PC-9 (cell line): Measurements from ENCODE around the gene TSHZ2. TPM values are rescaled to one million over a fixed set of nuclear protein-coding genes. Genes with fewer than 3 reads are reported as not detected.

ENCODE experiments used
- BruUV-seq: library from RNA; stranded (reverse); fragments of 400-500 nt; replicated peaks from 2 replicates; lab custom pipeline; 2021; lab: Mats Ljungman, UMichigan
- CTCF ChIA-PET: fragments of 300-600 bp; sonication (Branson Sonifier 250); formaldehyde crosslinking; loops from one replicate; lab custom pipeline; 2022; ENCODE audit warnings: antibody characterized with exemption; lab: Charles Lee
- POLR2A ChIA-PET: fragments of 300-600 bp; sonication (Branson Sonifier 250); formaldehyde crosslinking; loops from one replicate; lab custom pipeline; 2022; ENCODE audit warnings: antibody characterized with exemption; ENCODE audit not compliant: unreplicated experiment; lab: Charles Lee
- DNase-seq, 2 experiments: peaks; one replicate each; pipeline versions ENCODE4 v3.0.0 to v3.0.0-alpha.2; 2015 to 2022; ENCODE audit warnings: mixed read lengths in 1 of 2
- H2AFZ ChIP-seq: fragments of 200-600 bp; sonication (generic); 2 replicates; pipeline ENCODE4 v1.8.1; 2017; ENCODE audit warnings: antibody characterized with exemption
- H3F3A ChIP-seq: fragments of 200-600 bp; sonication (generic); 2 replicates; pipeline ENCODE4 v1.8.1; 2017; ENCODE audit warnings: antibody characterized with exemption, mild to moderate bottlenecking, low read depth; ENCODE audit not compliant: insufficient read depth
- H3K27ac ChIP-seq: fragments of 200-600 bp; sonication (generic); 2 replicates; pipeline ENCODE4 v1.6.1; 2016; ENCODE audit warnings: mixed run types
- H3K27me3 ChIP-seq: fragments of 200-600 bp; sonication (generic); 2 replicates; pipeline ENCODE4 v1.6.1; 2016; ENCODE audit warnings: low read depth, mixed run types; ENCODE audit not compliant: insufficient read depth
- H3K36me3 ChIP-seq: fragments of 200-600 bp; sonication (generic); 2 replicates; pipeline ENCODE4 v1.6.1; 2016; ENCODE audit warnings: low read depth, mixed run types
- H3K4me1 ChIP-seq: fragments of 200-600 bp; sonication (generic); replicated peaks from 2 replicates; pipeline ENCODE4 v1.6.1; 2016; ENCODE audit warnings: mixed run types; ENCODE audit not compliant: insufficient read depth
- H3K4me2 ChIP-seq: fragments of 200-600 bp; sonication (generic); 2 replicates; pipeline ENCODE4 v1.6.1; 2017; ENCODE audit warnings: mixed run types
- H3K4me3 ChIP-seq: fragments of 200-600 bp; sonication (generic); 2 replicates; pipeline ENCODE4 v1.6.1; 2016; ENCODE audit warnings: mixed run types
- H3K79me2 ChIP-seq: fragments of 200-600 bp; sonication (generic); 2 replicates; pipeline ENCODE4 v1.6.1; 2017; ENCODE audit warnings: low read depth, mixed run types
- H3K9me2 ChIP-seq: fragments of 200-600 bp; sonication (generic); 2 replicates; pipeline ENCODE4 v1.8.1; 2017; ENCODE audit warnings: mild to moderate bottlenecking; ENCODE audit not compliant: insufficient read depth
- H3K9me3 ChIP-seq: fragments of 200-600 bp; sonication (generic); 2 replicates; pipeline ENCODE4 v1.8.1; 2016; ENCODE audit warnings: low read depth; ENCODE audit not compliant: insufficient read depth
- H4K20me1 ChIP-seq: fragments of 200-600 bp; sonication (generic); 2 replicates; pipeline ENCODE4 v1.8.1; 2017; ENCODE audit not compliant: insufficient read depth
- CTCF ChIP-seq: fragments of 200-600 bp; sonication (generic); conservative IDR thresholded peaks from 2 replicates; pipeline ENCODE4 v1.6.1; 2017; ENCODE audit warnings: mixed run types, antibody characterized with exemption, mild to moderate bottlenecking, moderate library complexity
- EZH2 ChIP-seq: fragments of 200-600 bp; sonication (generic); IDR thresholded peaks from 2 replicates; pipeline ENCODE4 v1.8.0; 2017; ENCODE audit warnings: antibody characterized with exemption, low read depth
- intact Hi-C: fragments of 100-400 bp; cut with micrococcal nuclease; formaldehyde crosslinking; loops from one replicate; pipeline ENCODE4 v1.10.0; 2022; ENCODE audit not compliant: unreplicated experiment
- total RNA-seq: library from RNA; stranded (reverse); gene quantifications from 2 replicates; pipeline ENCODE4 v1.2.3, GENCODE V29; 2021

Gene TSHZ2
- total RNA-seq, 1 experiment from 2014 or later, result not detected

GRCh38 chr20:53032046-53032445 lies 59.9 kb downstream of the TSHZ2 start:
- no peaks in the 10 kb centered on the region for H3K9me3 ChIP-seq
- BruUV-seq, result no TSS peak
- peaks cover 42% of the 10 kb centered on the region; the same call in 1 of the 2 replicates for H3K27me3 ChIP-seq
- no peaks in the 10 kb centered on the region for H3K4me1 ChIP-seq
- H3K4me3 ChIP-seq, result no peak overlapping the region
- intact Hi-C loops, result no loop called here
- ChIA-PET POLR2A (no interaction called here), CTCF (no interaction called here)
- H2AFZ ChIP-seq, result no peak overlapping the region
- H3F3A ChIP-seq, result no peaks in the 10 kb centered on the region
- no peak overlapping the region for H3K4me2 ChIP-seq
- H3K36me3 ChIP-seq, result no peaks in the 10 kb centered on the region
- H3K27ac ChIP-seq, result no peak overlapping the region
- no peak for TF ChIP-seq CTCF
- TF ChIP-seq EZH2, result no peak
- no peaks in the 10 kb centered on the region for H4K20me1 ChIP-seq
- no peak for DNase-seq
- no peaks in the 10 kb centered on the region for H3K9me2 ChIP-seq
- H3K79me2 ChIP-seq, result no peaks in the 10 kb centered on the region

- Histone ChIP-seq H3K27me3 (peaks cover 46% of the 10 kb centered on the region), H2AFZ (no peak overlapping the region), H3K4me3 (no peak overlapping the region), H3K9me3 (no peaks in the 10 kb centered on the region), H3K36me3 (no peaks in the 10 kb centered on the region), H3K4me2 (no peak overlapping the region), H3K79me2 (no peaks in the 10 kb centered on the region), H3K4me1 (no peaks in the 10 kb centered on the region), H3K9me2 (no peaks in the 10 kb centered on the region), H3F3A (no peaks in the 10 kb centered on the region), H3K27ac (no peak overlapping the region), H4K20me1 (no peaks in the 10 kb centered on the region)
- no peak for DNase-seq
- ChIA-PET CTCF (no interaction called here), POLR2A (interaction anchor here (0.7 kb wide), 1 partner anchor 42 kb away, joined by 3 read pairs; no protein-coding TSS in a partner anchor)
- no TSS peak for BruUV-seq
- no peak for TF ChIP-seq EZH2
- no peak for TF ChIP-seq CTCF
- intact Hi-C loops, result no loop called here
Observed at GRCh38 chr20:53032478-53032932, 60.3 kb downstream of the TSHZ2 start.

- H2AFZ ChIP-seq, result no peak overlapping the region
- H3K4me1 ChIP-seq, result no peaks in the 10 kb centered on the region
- no peaks in the 10 kb centered on the region for H3K9me3 ChIP-seq
- no peaks in the 10 kb centered on the region for H3F3A ChIP-seq
- peaks cover 51% of the 10 kb centered on the region for H3K27me3 ChIP-seq
- no peak overlapping the region for H3K4me3 ChIP-seq
- no peak for TF ChIP-seq EZH2
- no peak for TF ChIP-seq CTCF
- no peaks in the 10 kb centered on the region for H3K36me3 ChIP-seq
- H3K4me2 ChIP-seq, result no peak overlapping the region
- POLR2A ChIA-PET, result interaction anchor here (0.7 kb wide), 1 partner anchor 42 kb away, joined by 3 read pairs; no protein-coding TSS in a partner anchor
- CTCF ChIA-PET, result no interaction called here
- DNase-seq, result no peak
- H3K9me2 ChIP-seq, result no peaks in the 10 kb centered on the region
- H4K20me1 ChIP-seq, result no peaks in the 10 kb centered on the region
- BruUV-seq, result no TSS peak
- H3K79me2 ChIP-seq, result no peaks in the 10 kb centered on the region
- intact Hi-C loops, result no loop called here
- no peak overlapping the region for H3K27ac ChIP-seq
Observed at GRCh38 chr20:53033176-53033575, 61.0 kb downstream of the TSHZ2 start.
